Chondrocyte (in vitro differentiated cells): Measurements from ENCODE around the gene RGS17. TPM values are rescaled to one million over a fixed set of nuclear protein-coding genes. Genes with fewer than 3 reads are reported as not detected.

Experiments
- DNase-seq: peaks from one replicate; pipeline ENCODE4 v3.0.0; 2021; ENCODE audit warnings: mixed read lengths, low spot score
- H3K27ac Mint-ChIP-seq: one replicate; pipeline ENCODE4 v1.8.0; 2021; ENCODE audit warnings: mild to moderate bottlenecking, moderate library complexity, mixed read lengths; ENCODE audit not compliant: unreplicated experiment
- H3K27me3 Mint-ChIP-seq: 2 replicates; pipeline ENCODE4 v1.8.0; 2021; ENCODE audit warnings: low read depth, mixed read lengths
- H3K36me3 Mint-ChIP-seq: 2 replicates; pipeline ENCODE4 v1.8.0; 2021; ENCODE audit warnings: low read depth, mixed read lengths
- H3K4me1 Mint-ChIP-seq: 2 replicates; pipeline ENCODE4 v1.8.0; 2021; ENCODE audit warnings: low read depth, mild to moderate bottlenecking, mixed read lengths
- H3K4me3 Mint-ChIP-seq: one replicate; pipeline ENCODE4 v1.8.0; 2021; ENCODE audit warnings: mild to moderate bottlenecking, moderate library complexity, mixed read lengths; ENCODE audit not compliant: unreplicated experiment
- H3K9me3 Mint-ChIP-seq: 2 replicates; pipeline ENCODE4 v1.8.0; 2021; ENCODE audit warnings: low read depth, mixed read lengths
- CTCF ChIP-seq: fragments of 200-600 bp; sonication (generic); IDR thresholded peaks from 2 replicates; pipeline ENCODE4 v1.5.0; 2021; ENCODE audit warnings: antibody characterized with exemption, mild to moderate bottlenecking, moderate library complexity
- total RNA-seq: library from RNA; stranded (reverse); gene quantifications from 3 replicates; pipeline ENCODE4 v1.2.1, GENCODE V29; 2021

Gene RGS17
- total RNA-seq, 1 donor from 2014 or later: 1.5 TPM

- H3K9me3 Mint-ChIP-seq: no peaks in the 10 kb centered on the region
- DNase-seq: no peak
- no peaks in the 10 kb centered on the region for H3K4me1 Mint-ChIP-seq
- no peak for TF ChIP-seq CTCF
- H3K27me3 Mint-ChIP-seq: no peaks in the 10 kb centered on the region
- no peak overlapping the region for H3K27ac Mint-ChIP-seq
- H3K4me3 Mint-ChIP-seq: no peak overlapping the region
- H3K36me3 Mint-ChIP-seq: no peaks in the 10 kb centered on the region
Measured at GRCh38 chr6:153073841-153074240, 57.2 kb downstream of the RGS17 start.

GRCh38 chr6:153070756-153071155 is 60.3 kb downstream of the RGS17 start:
- DNase-seq: no peak
- Mint-ChIP-seq H3K4me3 (no peak overlapping the region), H3K36me3 (peaks cover 4% of the 10 kb centered on the region), H3K4me1 (no peaks in the 10 kb centered on the region), H3K9me3 (peaks cover 21% of the 10 kb centered on the region), H3K27ac (no peak overlapping the region), H3K27me3 (no peaks in the 10 kb centered on the region)
- TF ChIP-seq CTCF: no peak

GRCh38 chr6:153069897-153070296 is 61.2 kb downstream of the RGS17 start:
- no peak for DNase-seq
- H3K9me3 Mint-ChIP-seq: peaks cover 27% of the 10 kb centered on the region
- TF ChIP-seq CTCF: no peak
- H3K4me3 Mint-ChIP-seq: no peak overlapping the region
- no peaks in the 10 kb centered on the region for H3K4me1 Mint-ChIP-seq
- no peaks in the 10 kb centered on the region for H3K27me3 Mint-ChIP-seq
- H3K27ac Mint-ChIP-seq: no peak overlapping the region
- peaks cover 5% of the 10 kb centered on the region for H3K36me3 Mint-ChIP-seq

- H3K4me3 Mint-ChIP-seq: no peak overlapping the region
- DNase-seq: no peak
- H3K27ac Mint-ChIP-seq: no peak overlapping the region
- H3K9me3 Mint-ChIP-seq: peaks cover 45% of the 10 kb centered on the region
- no peak for TF ChIP-seq CTCF
- no peaks in the 10 kb centered on the region for H3K27me3 Mint-ChIP-seq
- no peaks in the 10 kb centered on the region for H3K4me1 Mint-ChIP-seq
- H3K36me3 Mint-ChIP-seq: peaks cover 13% of the 10 kb centered on the region
Measured at GRCh38 chr6:153065222-153065621, 65.9 kb downstream of the RGS17 start.

GRCh38 chr6:153063936-153064335 is 67.1 kb downstream of the RGS17 start:
- H3K36me3 Mint-ChIP-seq: peaks cover 13% of the 10 kb centered on the region
- no peaks in the 10 kb centered on the region for H3K27me3 Mint-ChIP-seq
- H3K4me3 Mint-ChIP-seq: no peak overlapping the region
- peaks cover 45% of the 10 kb centered on the region for H3K9me3 Mint-ChIP-seq
- no peak for DNase-seq
- TF ChIP-seq CTCF: no peak
- no peak overlapping the region for H3K27ac Mint-ChIP-seq
- H3K4me1 Mint-ChIP-seq: no peaks in the 10 kb centered on the region
